HG02642 (cell line): Measurements from ENCODE around the gene SRL.

Source experiments
- ATAC-seq: cut with Tn5 transposase; IDR thresholded peaks from one replicate; pipeline ENCODE4 v1.9.1; 2021; ENCODE audit warnings: mild to moderate bottlenecking; ENCODE audit not compliant: unreplicated experiment, poor library complexity

Gene SRL

GRCh38 chr16:4241928-4242283, at the start of gene SRL:
SRL (minus strand) TSS chr16:4242080; CDS start chr16:4242067, 13 bp downstream.
- ATAC-seq, result no peak

DNA sequence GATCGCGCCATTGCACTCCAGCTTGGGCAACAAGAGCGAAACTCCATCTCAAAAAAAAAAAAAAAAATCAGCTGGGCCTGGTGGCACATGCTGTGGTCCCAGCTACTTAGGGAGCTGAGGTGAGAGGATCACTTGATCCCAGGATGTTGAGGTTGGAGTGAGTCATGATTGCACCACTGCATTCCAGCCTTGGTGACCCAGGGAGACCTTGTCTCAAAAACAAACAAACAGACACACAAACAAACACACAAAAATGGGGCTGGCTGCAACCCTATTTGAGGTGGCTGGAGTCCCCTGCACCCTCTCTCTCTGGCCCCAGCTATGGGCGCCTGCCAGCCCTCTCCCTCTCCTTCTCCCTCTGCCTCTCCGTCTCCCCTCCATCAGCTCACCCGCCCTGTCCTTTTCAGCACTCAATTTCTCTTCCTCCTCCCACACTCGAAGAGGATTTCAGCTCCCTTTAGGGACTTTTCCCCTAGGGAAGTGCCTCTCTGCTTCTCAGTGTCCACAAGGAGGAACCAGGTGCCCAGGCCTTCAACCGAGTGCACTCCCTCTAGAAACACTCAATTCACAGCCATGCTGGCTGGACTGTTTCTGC, 48.5 kb upstream of the SRL start:
- ATAC-seq, result no peak

GRCh38 chr16:4288148-4288921, 46.5 kb upstream of the SRL start:
- peak; percentile 76 for ATAC-seq

DNA sequence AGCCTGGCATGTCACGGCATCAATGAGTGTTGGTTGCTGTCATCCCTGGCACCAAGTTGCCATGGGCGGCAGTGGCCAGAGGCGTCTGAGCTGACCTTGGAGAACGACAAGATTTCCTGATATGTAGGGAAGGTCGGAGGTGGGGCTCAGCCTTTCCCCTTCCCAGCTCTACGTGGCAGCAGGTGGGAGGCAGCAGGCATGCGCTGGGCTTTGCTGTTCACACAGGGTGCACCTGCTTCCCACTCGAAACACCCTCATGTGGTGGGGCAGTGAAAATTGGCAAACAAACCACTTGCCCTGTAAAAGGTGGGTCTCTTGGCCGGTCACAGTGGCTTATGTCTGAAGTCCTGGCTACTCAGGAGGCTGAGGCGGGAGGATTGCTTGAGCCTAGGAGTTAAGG, 43.3 kb upstream of the SRL start:
- no peak for ATAC-seq

DNA sequence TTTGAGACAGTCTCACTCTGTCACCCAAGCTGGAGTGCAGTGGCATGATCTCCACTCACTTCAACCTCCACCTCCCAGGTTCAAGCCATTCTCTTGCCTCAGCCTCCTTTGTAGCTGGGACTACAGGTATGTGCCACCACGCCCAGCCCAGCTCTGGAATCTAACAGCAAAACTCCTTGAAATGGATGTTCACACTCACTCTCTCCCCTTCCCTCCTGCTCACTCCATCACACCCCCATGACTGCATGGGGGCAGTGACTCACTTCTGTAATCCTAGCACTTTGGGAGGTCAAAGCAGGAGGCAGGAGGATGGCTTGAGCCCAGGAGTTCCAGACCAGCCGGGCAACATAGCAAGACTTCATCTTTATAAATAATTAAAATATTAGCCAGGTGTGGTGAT, 42.1 kb upstream of the SRL start:
- ATAC-seq, result no peak

DNA sequence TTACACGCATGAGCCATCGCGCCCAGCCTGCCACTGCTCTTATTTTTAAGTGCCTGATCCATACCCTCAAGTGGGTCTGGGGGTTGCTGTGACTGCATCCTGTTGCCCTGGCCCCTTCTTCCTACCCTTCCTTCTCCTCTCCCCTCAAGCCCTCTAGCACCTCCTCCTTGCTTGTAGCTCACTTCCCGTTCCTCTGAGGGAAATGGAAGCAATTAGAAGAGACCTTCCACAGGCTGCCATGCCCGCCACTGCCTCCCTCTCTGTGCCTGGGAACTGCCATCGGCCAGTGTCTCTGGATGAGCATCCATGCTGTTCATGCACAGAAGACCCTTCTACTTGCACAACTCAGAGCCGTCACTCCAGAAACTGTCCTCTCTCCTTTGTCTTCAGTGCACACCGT, 41.6 kb upstream of the SRL start:
- no peak for ATAC-seq

GRCh38 chr16:4280625-4281024, 38.7 kb upstream of the SRL start:
- no peak for ATAC-seq

- no peak for ATAC-seq
Observed at GRCh38 chr16:4277987-4278513, 36.2 kb upstream of the SRL start.

DNA sequence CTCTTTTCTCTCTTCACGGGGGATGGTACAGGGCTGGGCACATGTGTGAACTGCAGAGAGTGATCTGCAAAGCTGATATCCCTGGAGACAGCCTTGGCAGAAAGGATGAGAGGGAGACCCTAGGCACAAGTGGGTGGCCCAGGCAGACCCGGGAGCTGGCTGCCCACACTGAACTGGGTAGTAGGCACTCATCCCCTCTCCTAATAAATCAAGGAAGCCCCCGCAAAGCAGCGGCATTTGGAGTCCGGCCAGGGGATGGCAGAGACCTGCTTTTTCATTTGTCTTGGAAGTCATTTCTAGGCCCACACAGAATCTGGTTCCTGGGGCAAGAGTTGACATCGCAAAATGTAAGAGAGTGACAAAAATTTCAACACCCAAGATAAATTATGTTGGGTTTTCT, 34.0 kb upstream of the SRL start:
- ATAC-seq, result no peak

DNA sequence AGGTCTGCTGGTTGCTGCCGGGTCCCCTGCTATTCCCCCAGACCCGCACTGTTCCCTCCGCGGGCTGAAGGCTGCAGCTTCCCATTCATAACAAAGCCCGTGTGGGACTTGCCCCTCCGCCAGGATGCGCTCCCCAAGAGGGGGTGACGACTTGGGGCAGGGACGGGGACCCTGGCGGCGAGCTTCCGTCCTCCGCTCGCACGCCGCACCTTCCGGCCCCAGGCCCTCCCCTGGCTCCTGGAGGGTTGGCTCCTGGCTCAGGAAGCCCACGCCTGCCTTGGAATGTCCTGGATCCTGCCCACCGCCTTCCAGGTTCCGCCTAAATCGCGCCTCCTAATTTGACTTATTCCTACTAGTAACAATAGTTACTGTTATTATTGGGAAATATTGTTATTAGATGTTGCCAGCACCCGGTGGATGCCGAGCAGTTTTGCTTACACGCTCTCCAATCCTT, 32.0 kb upstream of the SRL start:
- ATAC-seq, result peak; percentile 20

DNA sequence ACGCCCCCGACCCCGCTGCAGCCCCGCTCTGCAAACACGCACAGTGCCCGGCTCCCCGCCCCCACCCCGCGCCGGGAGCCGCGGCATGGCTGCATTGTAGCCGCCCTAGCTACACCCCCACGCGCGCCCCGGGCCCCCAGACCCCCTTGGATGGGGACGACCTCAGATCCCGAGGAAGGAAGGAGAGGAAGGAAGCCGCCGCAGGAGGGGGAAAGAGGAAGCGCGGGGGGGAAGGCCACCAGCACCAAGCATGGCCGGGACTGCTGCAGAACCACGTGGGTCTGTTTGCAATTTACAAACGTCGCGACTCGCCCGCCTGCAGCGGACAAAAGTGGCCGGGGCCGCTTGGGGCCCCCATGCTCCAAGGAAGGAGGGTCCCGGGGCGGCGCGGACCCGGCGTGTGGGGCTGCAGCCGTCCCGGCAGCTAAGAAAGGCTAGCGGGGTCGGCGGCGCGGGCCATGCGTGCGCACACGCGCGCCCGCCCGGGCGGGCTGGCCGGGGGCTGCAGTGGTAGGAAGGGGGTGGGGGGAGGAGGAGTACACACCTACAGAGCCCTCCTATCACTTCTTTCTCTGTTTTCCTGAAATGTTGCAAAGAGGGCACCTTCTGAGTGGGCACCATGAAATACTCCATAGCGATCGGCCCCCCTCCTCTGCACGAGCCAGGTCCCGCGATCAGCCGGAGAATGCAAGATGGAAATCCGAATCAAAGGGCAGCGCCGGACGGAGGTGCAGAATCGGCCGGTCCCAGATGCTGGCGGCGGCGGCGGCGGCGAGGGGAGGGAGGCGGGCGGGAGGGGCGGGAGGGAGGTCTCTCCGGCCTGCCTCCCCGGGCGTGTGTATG, 30.5 kb upstream of the SRL start:
- ATAC-seq, result peak; percentile 12

DNA sequence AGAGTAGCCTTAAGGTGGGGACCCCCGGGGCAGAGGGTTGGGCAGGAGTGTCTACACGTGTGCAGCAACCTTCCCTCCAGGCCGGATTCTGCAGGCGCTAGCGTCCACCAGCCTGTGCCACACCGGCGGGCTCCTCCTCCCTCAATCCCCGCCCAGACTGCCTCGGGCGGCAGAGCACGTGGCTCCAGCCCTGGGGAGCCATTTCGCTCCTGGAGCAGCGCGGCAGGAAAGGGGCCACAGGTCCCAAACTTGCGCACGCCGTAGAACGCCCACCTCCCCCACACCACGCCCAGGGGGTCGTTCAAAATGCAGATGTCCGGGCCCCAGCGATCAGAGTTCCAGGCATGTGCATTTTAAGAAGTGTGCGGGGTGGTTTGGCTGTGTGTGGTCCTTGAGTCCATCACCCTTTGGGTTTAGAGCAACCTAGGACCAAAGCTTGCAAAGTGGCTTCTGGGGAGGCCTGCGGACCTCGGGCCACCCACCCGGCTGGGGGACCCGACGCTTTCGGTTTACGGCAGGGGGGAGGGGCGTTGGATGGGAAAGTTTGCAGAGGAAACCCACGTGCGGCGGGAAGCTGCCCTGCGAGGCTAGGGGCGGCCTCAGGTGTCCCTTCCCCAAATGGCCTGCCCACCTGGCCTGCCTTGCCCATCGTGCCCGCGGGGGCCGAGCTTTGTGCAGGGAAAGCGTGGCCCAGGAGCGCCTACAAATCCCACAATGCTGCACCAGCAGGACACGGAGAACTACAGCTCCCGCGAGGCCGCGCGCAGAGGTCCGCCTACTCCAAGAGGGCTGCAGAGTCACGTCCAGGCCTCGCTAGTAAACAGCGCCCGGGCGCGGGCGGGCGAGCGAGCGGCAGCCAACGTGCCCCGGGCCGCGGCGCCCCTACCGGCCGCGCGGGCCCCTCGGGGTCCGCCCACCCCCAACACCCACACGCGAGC, 29.6 kb upstream of the SRL start:
- peak; percentile 68 for ATAC-seq

DNA sequence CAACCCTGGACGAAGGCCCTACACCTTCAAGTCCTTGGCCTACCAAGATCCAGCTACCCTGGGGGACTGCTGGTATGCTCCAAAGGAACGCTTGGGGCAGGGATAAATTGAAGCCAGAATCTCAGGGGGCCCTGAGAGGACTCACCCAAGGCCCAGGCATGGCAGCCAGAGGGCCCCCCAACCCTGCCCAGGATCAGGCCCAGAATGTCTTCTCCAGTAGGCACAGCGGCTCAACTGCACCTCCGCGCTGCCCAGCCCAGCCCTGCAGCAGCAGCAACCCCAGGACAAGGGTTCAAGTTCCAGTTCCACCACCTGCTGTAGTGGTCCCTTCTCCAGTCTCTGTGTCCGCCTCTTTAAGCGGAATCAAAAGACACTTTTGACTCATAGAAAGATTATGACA, 28.7 kb upstream of the SRL start:
- ATAC-seq, result no peak

DNA sequence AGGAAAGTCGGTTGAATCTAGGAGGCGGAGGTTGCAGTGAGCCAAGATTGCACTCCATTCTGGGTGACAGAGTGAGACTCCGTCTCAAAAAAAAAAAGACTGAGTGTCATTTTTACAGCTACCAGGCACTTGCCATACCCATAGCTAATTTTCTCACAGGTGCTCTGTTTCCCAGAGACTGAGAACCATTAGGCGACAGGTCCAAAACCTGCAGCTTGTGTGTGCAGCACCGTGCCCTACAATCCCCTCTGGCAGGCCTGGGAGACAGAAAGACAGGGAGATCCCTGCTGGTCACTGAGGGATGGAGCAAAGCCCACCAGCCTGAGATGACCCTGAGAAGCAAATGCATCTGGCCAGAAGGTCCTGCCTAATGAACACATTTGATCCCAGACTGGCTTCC, 28.2 kb upstream of the SRL start:
- no peak for ATAC-seq

DNA sequence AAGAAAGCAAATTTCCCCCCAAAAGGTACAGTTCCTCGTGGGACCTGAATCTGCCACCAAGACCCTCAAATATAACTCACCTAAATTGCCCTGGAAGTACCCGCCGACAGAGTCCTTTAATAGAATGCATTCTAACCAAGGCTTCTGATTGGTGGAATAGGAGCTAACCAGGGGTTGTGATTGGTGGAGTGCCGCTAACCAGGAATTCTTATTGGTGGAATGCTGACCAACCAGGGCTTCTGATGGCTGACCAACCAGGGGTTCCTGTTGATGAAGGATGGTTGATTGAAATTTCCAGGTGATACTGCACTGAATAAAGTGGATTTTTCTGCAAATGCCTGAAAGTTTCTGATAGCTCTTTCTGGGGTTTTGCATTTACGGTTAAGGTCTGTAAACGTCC, 24.5 kb upstream of the SRL start:
- ATAC-seq, result no peak

GRCh38 chr16:4265676-4266075, 23.8 kb upstream of the SRL start:
- no peak for ATAC-seq

DNA sequence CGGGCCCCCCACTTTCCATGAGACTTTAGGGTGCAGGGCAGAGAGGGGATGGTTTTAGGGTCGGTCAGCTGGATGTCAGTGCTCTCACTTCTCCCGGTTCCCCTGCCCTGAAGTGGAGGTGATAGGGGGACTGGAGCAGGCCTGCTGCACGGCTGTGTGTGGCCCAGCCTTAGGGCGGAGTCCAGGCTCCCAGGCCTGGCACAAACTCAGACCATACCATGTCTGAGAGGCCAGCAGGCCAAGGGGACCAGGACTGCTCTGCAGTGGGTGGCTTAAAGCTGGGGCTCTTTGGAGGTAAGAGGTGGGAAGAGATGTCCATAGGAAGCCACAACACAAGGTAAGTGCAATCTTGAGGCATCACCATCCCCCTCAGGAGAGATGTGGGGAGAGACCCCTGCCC, 22.7 kb upstream of the SRL start:
- ATAC-seq, result no peak

- no peak for ATAC-seq
Observed at GRCh38 chr16:4263504-4264436, 21.9 kb upstream of the SRL start.

DNA sequence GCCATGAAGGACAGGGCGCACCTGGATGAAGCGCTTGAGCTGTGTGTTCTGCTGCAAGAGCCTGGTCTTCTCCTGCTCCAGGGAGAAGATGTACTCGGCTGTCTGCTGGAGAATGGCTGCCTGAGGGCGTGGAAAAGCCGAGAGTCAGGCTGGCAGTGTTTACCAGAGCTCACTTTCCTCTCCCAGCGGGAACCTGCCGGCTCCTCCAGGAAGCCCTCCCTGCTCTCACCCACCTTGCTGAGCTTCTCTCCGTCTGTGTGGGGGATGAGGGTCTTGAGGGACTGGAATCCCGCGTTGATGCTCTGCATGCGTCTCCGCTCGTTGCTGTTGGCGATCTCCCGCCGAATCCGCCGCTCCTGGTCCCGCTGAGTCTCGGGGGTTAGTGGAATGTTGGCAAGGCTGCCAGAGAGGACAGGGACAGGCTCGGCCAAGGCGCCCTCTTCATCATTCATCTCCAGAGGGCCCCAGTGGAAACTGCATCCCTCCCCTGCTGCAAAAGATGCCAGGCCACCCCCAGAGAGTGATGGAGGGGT, 20.5 kb upstream of the SRL start:
- ATAC-seq, result no peak
